GM21381 (cell line): ENCODE results near the gene CCDC158.
"Not testable (repeated sequence)": the region's sequence is repeated elsewhere in the genome, so short reads cannot be mapped to it uniquely, and the experiment has no call there.

Experiments
- ATAC-seq: cut with Tn5 transposase; IDR thresholded peaks from one replicate; pipeline ENCODE4 v1.9.1; 2021; ENCODE audit warnings: mild to moderate bottlenecking, moderate library complexity; ENCODE audit not compliant: unreplicated experiment

Gene CCDC158

GRCh38 chr4:76313547-76313946, 107.4 kb downstream of the CCDC158 start:
- no peak for ATAC-seq

- ATAC-seq: no peak
These were observed 108.5 kb downstream of the CCDC158 start for GRCh38 chr4:76312457-76312856.

- ATAC-seq: no peak
These were observed 109.0 kb downstream of the CCDC158 start for GRCh38 chr4:76311896-76312331.

- no peak for ATAC-seq
These were observed 110.3 kb downstream of the CCDC158 start for GRCh38 chr4:76310683-76311082.

- ATAC-seq: no peak
These were observed 110.9 kb downstream of the CCDC158 start for GRCh38 chr4:76309939-76310550.

GRCh38 chr4:76308548-76308947, 112.4 kb downstream of the CCDC158 start:
- ATAC-seq: no peak

- no peak for ATAC-seq
These were observed 113.3 kb downstream of the CCDC158 start for GRCh38 chr4:76307660-76308014.

- no peak for ATAC-seq
These were observed 113.9 kb downstream of the CCDC158 start for GRCh38 chr4:76306882-76307659.

GRCh38 chr4:76305971-76306881, 114.7 kb downstream of the CCDC158 start, which contains the start of gene STBD1:
Gene STBD1 (plus strand): TSS chr4:76306733. CDS start chr4:76306770, 37 bp downstream.
- ATAC-seq: no peak

GRCh38 chr4:76305033-76305687, 115.8 kb downstream of the CCDC158 start:
- ATAC-seq: no peak

- ATAC-seq: no peak
These were observed 118.0 kb downstream of the CCDC158 start for GRCh38 chr4:76302826-76303438.

GRCh38 chr4:76301775-76302162, 119.2 kb downstream of the CCDC158 start:
- ATAC-seq: no peak

GRCh38 chr4:76301068-76301774, 119.7 kb downstream of the CCDC158 start:
- peak; percentile 99 for ATAC-seq

- no peak for ATAC-seq
These were observed 120.9 kb downstream of the CCDC158 start for GRCh38 chr4:76300012-76300411.

- no peak for ATAC-seq
These were observed 122.7 kb downstream of the CCDC158 start for GRCh38 chr4:76298227-76298626.

GRCh38 chr4:76296286-76296820, 124.6 kb downstream of the CCDC158 start:
- no peak for ATAC-seq

- ATAC-seq: no peak
These were observed 127.2 kb downstream of the CCDC158 start for GRCh38 chr4:76293772-76294171.

GRCh38 chr4:76292730-76293129, 128.2 kb downstream of the CCDC158 start:
- ATAC-seq: no peak

GRCh38 chr4:76287811-76288210, 133.1 kb downstream of the CCDC158 start:
- not testable (repeated sequence) for ATAC-seq

GRCh38 chr4:76283900-76284299, 137.0 kb downstream of the CCDC158 start:
- ATAC-seq: no peak
